C4-2B (cell line): ENCODE data around the gene XAGE3.
"Not testable (repeated sequence)": the region's sequence is repeated elsewhere in the genome, so short reads cannot be mapped to it uniquely, and the experiment has no call there.

ENCODE experiments used
- ZFX ChIP-seq: fragments of 450-650 bp; IDR thresholded peaks from 2 replicates; pipeline ENCODE4 v1.6.1; 2017
- TF ChIP-seq, protein P1 (sequence below): fragments of 450-650 bp; conservative IDR thresholded peaks from 2 replicates; pipeline ENCODE4 v1.5.1; 2017; ENCODE audit warnings: mild to moderate bottlenecking

DNA sequence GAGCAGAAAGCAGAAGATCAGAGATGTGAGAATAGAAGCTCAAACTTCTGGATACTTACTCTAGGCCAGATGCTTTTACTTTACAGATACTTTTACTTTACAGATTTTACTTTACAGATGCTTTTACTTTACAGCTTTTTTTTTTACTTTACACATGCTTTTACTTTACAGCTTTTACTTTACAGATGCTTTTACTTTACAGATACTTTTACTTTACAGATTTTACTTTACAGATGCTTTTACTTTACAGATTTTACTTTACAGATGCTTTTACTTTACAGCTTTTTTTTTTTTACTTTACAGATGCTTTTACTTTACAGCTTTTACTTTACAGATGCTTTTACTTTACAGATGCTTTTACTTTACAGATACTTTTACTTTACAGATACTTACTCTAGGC lies 5.9 kb upstream of the XAGE3 start:
- TF ChIP-seq, protein P1, sequence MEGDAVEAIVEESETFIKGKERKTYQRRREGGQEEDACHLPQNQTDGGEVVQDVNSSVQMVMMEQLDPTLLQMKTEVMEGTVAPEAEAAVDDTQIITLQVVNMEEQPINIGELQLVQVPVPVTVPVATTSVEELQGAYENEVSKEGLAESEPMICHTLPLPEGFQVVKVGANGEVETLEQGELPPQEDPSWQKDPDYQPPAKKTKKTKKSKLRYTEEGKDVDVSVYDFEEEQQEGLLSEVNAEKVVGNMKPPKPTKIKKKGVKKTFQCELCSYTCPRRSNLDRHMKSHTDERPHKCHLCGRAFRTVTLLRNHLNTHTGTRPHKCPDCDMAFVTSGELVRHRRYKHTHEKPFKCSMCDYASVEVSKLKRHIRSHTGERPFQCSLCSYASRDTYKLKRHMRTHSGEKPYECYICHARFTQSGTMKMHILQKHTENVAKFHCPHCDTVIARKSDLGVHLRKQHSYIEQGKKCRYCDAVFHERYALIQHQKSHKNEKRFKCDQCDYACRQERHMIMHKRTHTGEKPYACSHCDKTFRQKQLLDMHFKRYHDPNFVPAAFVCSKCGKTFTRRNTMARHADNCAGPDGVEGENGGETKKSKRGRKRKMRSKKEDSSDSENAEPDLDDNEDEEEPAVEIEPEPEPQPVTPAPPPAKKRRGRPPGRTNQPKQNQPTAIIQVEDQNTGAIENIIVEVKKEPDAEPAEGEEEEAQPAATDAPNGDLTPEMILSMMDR, result not testable (repeated sequence)
- TF ChIP-seq ZFX, result not testable (repeated sequence)
